ENCODE data around the gene CD209. TPM values are rescaled to one million over a fixed set of nuclear protein-coding genes. Genes with fewer than 3 reads are reported as not detected.

Gene CD209
- total RNA-seq, 1 experiment from 2014 or later, result not detected

- intact Hi-C loops (cut with micrococcal nuclease; ENCODE audit: unreplicated experiment), result no loop called here
- in situ Hi-C loops (cut with HindIII; ENCODE audit: low pct_unique_long_range_greater_than_20kb, low sequenced_read_pairs), result no loop called here
- no peak overlapping the region for H3K4me3 ChIP-seq (ENCODE audit: low read depth in 2 of 2, low read length in 2 of 2)
- H3K9me3 ChIP-seq (ENCODE audit: control insufficient read depth, insufficient read depth, low read depth, low read length), result no peaks in the 10 kb centered on the region
- no peak overlapping the region for H3K27ac ChIP-seq (ENCODE audit: low read length)
- ChIA-PET POLR2A (no interaction called here), CTCF (no interaction called here)
- no peak for DNase-seq (ENCODE audit: low read depth, low spot score)
- ATAC-seq, result no peak
- no TSS peak for BruUV-seq (replicated peaks)
- H3K36me3 ChIP-seq (ENCODE audit: control insufficient read depth, insufficient read depth, low read length), result no peaks in the 10 kb centered on the region
- no peak for TF ChIP-seq POLR2AphosphoS5 (IDR thresholded peaks at IDR 0.05; ENCODE audit: low read depth, low read length)
- TF ChIP-seq, protein P1, sequence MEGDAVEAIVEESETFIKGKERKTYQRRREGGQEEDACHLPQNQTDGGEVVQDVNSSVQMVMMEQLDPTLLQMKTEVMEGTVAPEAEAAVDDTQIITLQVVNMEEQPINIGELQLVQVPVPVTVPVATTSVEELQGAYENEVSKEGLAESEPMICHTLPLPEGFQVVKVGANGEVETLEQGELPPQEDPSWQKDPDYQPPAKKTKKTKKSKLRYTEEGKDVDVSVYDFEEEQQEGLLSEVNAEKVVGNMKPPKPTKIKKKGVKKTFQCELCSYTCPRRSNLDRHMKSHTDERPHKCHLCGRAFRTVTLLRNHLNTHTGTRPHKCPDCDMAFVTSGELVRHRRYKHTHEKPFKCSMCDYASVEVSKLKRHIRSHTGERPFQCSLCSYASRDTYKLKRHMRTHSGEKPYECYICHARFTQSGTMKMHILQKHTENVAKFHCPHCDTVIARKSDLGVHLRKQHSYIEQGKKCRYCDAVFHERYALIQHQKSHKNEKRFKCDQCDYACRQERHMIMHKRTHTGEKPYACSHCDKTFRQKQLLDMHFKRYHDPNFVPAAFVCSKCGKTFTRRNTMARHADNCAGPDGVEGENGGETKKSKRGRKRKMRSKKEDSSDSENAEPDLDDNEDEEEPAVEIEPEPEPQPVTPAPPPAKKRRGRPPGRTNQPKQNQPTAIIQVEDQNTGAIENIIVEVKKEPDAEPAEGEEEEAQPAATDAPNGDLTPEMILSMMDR (IDR thresholded peaks at IDR 0.05), result no peak
- TF ChIP-seq, protein P2, sequence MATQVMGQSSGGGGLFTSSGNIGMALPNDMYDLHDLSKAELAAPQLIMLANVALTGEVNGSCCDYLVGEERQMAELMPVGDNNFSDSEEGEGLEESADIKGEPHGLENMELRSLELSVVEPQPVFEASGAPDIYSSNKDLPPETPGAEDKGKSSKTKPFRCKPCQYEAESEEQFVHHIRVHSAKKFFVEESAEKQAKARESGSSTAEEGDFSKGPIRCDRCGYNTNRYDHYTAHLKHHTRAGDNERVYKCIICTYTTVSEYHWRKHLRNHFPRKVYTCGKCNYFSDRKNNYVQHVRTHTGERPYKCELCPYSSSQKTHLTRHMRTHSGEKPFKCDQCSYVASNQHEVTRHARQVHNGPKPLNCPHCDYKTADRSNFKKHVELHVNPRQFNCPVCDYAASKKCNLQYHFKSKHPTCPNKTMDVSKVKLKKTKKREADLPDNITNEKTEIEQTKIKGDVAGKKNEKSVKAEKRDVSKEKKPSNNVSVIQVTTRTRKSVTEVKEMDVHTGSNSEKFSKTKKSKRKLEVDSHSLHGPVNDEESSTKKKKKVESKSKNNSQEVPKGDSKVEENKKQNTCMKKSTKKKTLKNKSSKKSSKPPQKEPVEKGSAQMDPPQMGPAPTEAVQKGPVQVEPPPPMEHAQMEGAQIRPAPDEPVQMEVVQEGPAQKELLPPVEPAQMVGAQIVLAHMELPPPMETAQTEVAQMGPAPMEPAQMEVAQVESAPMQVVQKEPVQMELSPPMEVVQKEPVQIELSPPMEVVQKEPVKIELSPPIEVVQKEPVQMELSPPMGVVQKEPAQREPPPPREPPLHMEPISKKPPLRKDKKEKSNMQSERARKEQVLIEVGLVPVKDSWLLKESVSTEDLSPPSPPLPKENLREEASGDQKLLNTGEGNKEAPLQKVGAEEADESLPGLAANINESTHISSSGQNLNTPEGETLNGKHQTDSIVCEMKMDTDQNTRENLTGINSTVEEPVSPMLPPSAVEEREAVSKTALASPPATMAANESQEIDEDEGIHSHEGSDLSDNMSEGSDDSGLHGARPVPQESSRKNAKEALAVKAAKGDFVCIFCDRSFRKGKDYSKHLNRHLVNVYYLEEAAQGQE (IDR thresholded peaks at IDR 0.05; ENCODE audit: insufficient read depth in 1 of 2, low read depth in 2 of 2, low read length in 1 of 2), result no peak
- no peak for TF ChIP-seq TCF7L2 (IDR thresholded peaks at IDR 0.05; ENCODE audit: low read depth, low read length)
- no peak for TF ChIP-seq SIN3A (IDR thresholded peaks at IDR 0.05; ENCODE audit: borderline replicate concordance, insufficient read depth, low read depth, low read length)
- H3K27me3 ChIP-seq (ENCODE audit: control insufficient read depth, insufficient read depth, low read length), result no peaks in the 10 kb centered on the region
- no peaks in the 10 kb centered on the region; the same call in 1 of the 2 replicates for H3K4me1 ChIP-seq (ENCODE audit: control insufficient read depth, insufficient read depth, low read length)
Observed at GRCh38 chr19:7769171-7769570, 21.8 kb upstream of the CD209 start.

DNA sequence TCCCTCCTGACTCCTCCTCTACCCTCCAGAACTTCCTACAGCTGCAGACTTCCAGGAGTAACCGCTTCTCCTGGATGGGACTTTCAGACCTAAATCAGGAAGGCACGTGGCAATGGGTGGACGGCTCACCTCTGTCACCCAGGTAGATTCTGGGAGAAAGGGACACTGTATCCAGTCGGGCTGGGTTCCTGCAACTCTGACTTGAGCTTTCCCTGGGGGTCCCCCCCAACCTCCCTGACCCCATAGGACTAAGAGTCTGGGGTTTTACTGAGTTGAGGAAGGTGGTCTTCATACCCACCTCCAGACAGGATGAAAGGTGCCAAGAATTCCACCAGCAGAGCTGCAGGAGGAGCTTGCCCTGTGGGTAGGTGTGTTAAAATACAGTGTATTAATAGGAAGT lies 20.2 kb upstream of the CD209 start:
- in situ Hi-C loops (cut with HindIII; ENCODE audit: low pct_unique_long_range_greater_than_20kb, low sequenced_read_pairs), result no loop called here
- no peaks in the 10 kb centered on the region for H3K36me3 ChIP-seq (ENCODE audit: control insufficient read depth, insufficient read depth, low read length)
- CTCF ChIA-PET, result interaction anchor here (0.6 kb wide), 1 partner anchor 665 kb away, joined by 5 read pairs; no protein-coding TSS in a partner anchor
- POLR2A ChIA-PET, result no interaction called here
- intact Hi-C loops (cut with micrococcal nuclease; ENCODE audit: unreplicated experiment), result no loop called here
- ATAC-seq (no peak), DNase-seq (ENCODE audit: low read depth, low spot score) (no peak)
- TF ChIP-seq SIN3A (IDR thresholded peaks at IDR 0.05; ENCODE audit: borderline replicate concordance, insufficient read depth, low read depth, low read length), result no peak
- TF ChIP-seq, protein P2 (IDR thresholded peaks at IDR 0.05; ENCODE audit: insufficient read depth in 1 of 2, low read depth in 2 of 2, low read length in 1 of 2), result no peak
- TF ChIP-seq, protein P1 (IDR thresholded peaks at IDR 0.05), result no peak
- no peak for TF ChIP-seq POLR2AphosphoS5 (IDR thresholded peaks at IDR 0.05; ENCODE audit: low read depth, low read length)
- no peak for TF ChIP-seq TCF7L2 (IDR thresholded peaks at IDR 0.05; ENCODE audit: low read depth, low read length)
- no peak overlapping the region for H3K4me3 ChIP-seq (ENCODE audit: low read depth in 2 of 2, low read length in 2 of 2)
- H3K27ac ChIP-seq (ENCODE audit: low read length), result no peak overlapping the region
- BruUV-seq (replicated peaks), result no TSS peak
- no peaks in the 10 kb centered on the region for H3K9me3 ChIP-seq (ENCODE audit: control insufficient read depth, insufficient read depth, low read depth, low read length)
- no peaks in the 10 kb centered on the region; the same call in 1 of the 2 replicates for H3K4me1 ChIP-seq (ENCODE audit: control insufficient read depth, insufficient read depth, low read length)
- H3K27me3 ChIP-seq (ENCODE audit: control insufficient read depth, insufficient read depth, low read length), result no peaks in the 10 kb centered on the region

All from Panc1 (cell line).